Calu3 (cell line): ENCODE results near the gene TMC2. TPM values are rescaled to one million over a fixed set of nuclear protein-coding genes. Genes with fewer than 3 reads are reported as not detected.

Experiments
- BruUV-seq: library from RNA; stranded (reverse); fragments of 400-500 nt; replicated peaks from 2 replicates; lab custom pipeline; 2021; lab: Mats Ljungman, UMichigan
- CTCF ChIA-PET: fragments of 300-600 bp; sonication (Branson Sonifier 250); formaldehyde crosslinking; loops from one replicate; lab custom pipeline; 2022; ENCODE audit warnings: antibody characterized with exemption; lab: Charles Lee
- DNase-seq: peaks from one replicate; pipeline ENCODE4 v3.0.0; 2022
- H3K27ac Mint-ChIP-seq: one replicate; pipeline ENCODE4 v1.8.0; 2022; ENCODE audit warnings: mixed read lengths; ENCODE audit not compliant: unreplicated experiment
- H3K27me3 Mint-ChIP-seq: one replicate; pipeline ENCODE4 v1.8.0; 2022; ENCODE audit warnings: mixed read lengths; ENCODE audit not compliant: unreplicated experiment
- H3K36me3 Mint-ChIP-seq: one replicate; pipeline ENCODE4 v1.8.0; 2022; ENCODE audit warnings: mild to moderate bottlenecking, moderate library complexity, mixed read lengths; ENCODE audit not compliant: insufficient read depth, unreplicated experiment
- H3K4me1 Mint-ChIP-seq: one replicate; pipeline ENCODE4 v1.8.0; 2022; ENCODE audit warnings: mild to moderate bottlenecking, low read depth, mixed read lengths; ENCODE audit not compliant: unreplicated experiment
- H3K4me3 Mint-ChIP-seq: one replicate; pipeline ENCODE4 v1.8.0; 2022; ENCODE audit warnings: mild to moderate bottlenecking, low read depth, moderate library complexity, mixed read lengths; ENCODE audit not compliant: unreplicated experiment
- H3K9me3 Mint-ChIP-seq: one replicate; pipeline ENCODE4 v1.8.0; 2022; ENCODE audit warnings: low read depth, mixed read lengths; ENCODE audit not compliant: unreplicated experiment
- CTCF ChIP-seq: fragments of 200-600 bp; IDR thresholded peaks from one replicate; pipeline ENCODE4 v1.8.0; 2022; ENCODE audit warnings: antibody characterized with exemption; ENCODE audit not compliant: unreplicated experiment
- intact Hi-C: fragments of 100-400 bp; cut with micrococcal nuclease; formaldehyde crosslinking; loops from one replicate; pipeline ENCODE4 v1.10.0; 2022; ENCODE audit not compliant: unreplicated experiment
- total RNA-seq: library from RNA; stranded (reverse); gene quantifications from 2 replicates; pipeline ENCODE4 v1.2.3, GENCODE V29; 2022

TMC2 gene
- total RNA-seq, 1 experiment from 2014 or later = not detected

GRCh38 chr20:2528671-2529271 is 7.6 kb upstream of the TMC2 start:
- peaks cover 67% of the 10 kb centered on the region for H3K27me3 Mint-ChIP-seq
- peaks cover 11% of the 10 kb centered on the region for H3K36me3 Mint-ChIP-seq
- TF ChIP-seq CTCF = no peak
- H3K4me3 Mint-ChIP-seq = no peak overlapping the region
- no TSS peak for BruUV-seq
- no peaks in the 10 kb centered on the region for H3K4me1 Mint-ChIP-seq
- CTCF ChIA-PET = no interaction called here
- no peak overlapping the region for H3K27ac Mint-ChIP-seq
- intact Hi-C loops = no loop called here
- no peaks in the 10 kb centered on the region for H3K9me3 Mint-ChIP-seq
- no peak for DNase-seq

- BruUV-seq = no TSS peak
- CTCF ChIA-PET = no interaction called here
- no peaks in the 10 kb centered on the region for H3K9me3 Mint-ChIP-seq
- no peak overlapping the region for H3K27ac Mint-ChIP-seq
- TF ChIP-seq CTCF = no peak
- no peaks in the 10 kb centered on the region for H3K36me3 Mint-ChIP-seq
- intact Hi-C loops = no loop called here
- no peak for DNase-seq
- peaks cover 81% of the 10 kb centered on the region for H3K27me3 Mint-ChIP-seq
- H3K4me1 Mint-ChIP-seq = no peaks in the 10 kb centered on the region
- H3K4me3 Mint-ChIP-seq = no peak overlapping the region
These were observed 3.3 kb upstream of the TMC2 start for GRCh38 chr20:2533118-2533517.

- no peak for TF ChIP-seq CTCF
- BruUV-seq = no TSS peak
- DNase-seq = no peak
- Mint-ChIP-seq H3K36me3 (no peaks in the 10 kb centered on the region), H3K4me1 (no peaks in the 10 kb centered on the region), H3K4me3 (no peak overlapping the region), H3K27ac (no peak overlapping the region), H3K9me3 (no peaks in the 10 kb centered on the region), H3K27me3 (peaks cover 80% of the 10 kb centered on the region)
- CTCF ChIA-PET = no interaction called here
- intact Hi-C loops = no loop called here
These were observed 438 bp upstream of the TMC2 start for GRCh38 chr20:2535711-2536559.

GRCh38 chr20:2537101-2537500 is 728 bp downstream of the TMC2 start:
- no peak overlapping the region for H3K4me3 Mint-ChIP-seq
- CTCF ChIA-PET = no interaction called here

More at GRCh38 chr20:2537101-2537500, 728 bp downstream of the TMC2 start:
- Mint-ChIP-seq H3K9me3 (no peaks in the 10 kb centered on the region), H3K36me3 (no peaks in the 10 kb centered on the region), H3K4me1 (no peaks in the 10 kb centered on the region), H3K27ac (no peak overlapping the region), H3K27me3 (peaks cover 81% of the 10 kb centered on the region)
- BruUV-seq = no TSS peak
- TF ChIP-seq CTCF = no peak
- DNase-seq = no peak
- intact Hi-C loops = no loop called here
